NCI-H460 (cell line): ENCODE data around the gene PRR14L. TPM values are rescaled to one million over a fixed set of nuclear protein-coding genes. Genes with fewer than 3 reads are reported as not detected.

Experiments
- DNase-seq: peaks from one replicate; pipeline ENCODE4 v3.0.0-alpha.2; 2016; ENCODE audit warnings: low read depth; ENCODE audit errors: extremely low read depth
- small RNA-seq, 2 experiments: library from RNA; depleted of rRNA; stranded (forward); fragments of <200 nt; gene quantifications; one replicate each; pipeline ENCODE3, GENCODE V24; 2014
- total RNA-seq: library from RNA; depleted of rRNA; stranded (reverse); fragments of >200 nt; shearing (Covaris generic); gene quantifications from 2 replicates; pipeline ENCODE4 v1.2.3, GENCODE V29; 2014; rRNA removed

Gene PRR14L
- total RNA-seq, 1 experiment from 2014 or later, result 16.3 TPM

- DNase-seq, result no peak
Observed at GRCh38 chr22:31647066-31647465, 102.9 kb downstream of the PRR14L start.

DNA sequence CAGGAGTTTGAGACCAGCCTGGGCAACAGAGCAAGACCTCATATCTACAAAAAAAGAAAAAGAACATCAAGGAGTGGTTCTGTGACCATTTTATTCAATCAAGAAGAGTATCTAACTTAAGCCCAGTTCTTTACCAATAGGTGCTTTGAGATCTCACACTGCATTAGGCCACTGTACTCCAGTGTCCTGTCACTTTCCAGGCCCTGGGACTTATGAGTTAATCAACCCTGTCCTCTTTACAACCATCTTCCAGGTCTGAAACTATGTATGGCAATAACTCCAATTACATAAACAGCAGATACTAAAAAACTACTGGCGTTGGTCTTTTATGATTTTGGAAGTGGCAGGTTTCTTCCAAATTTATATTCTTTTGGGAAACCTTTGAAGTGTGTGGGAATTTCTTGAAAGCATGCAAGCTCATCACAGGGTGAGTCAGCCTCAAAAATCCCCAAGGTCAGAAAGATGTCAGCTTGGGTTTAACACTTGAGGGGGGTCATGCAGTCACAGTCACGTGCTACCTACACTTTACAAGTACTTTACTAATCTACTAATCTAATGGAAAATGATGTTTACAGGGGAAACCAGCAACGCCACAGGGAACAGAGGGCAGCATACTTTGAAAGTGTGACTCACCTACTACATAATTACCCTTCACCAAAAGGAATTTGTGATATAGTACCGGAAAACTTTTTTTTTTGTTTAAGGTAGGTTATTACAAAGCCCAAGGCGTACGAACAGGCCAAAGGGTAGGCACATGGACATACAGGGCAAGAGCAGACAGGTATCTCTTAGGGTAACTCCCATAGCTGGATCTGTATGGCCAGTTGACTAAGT is 103.5 kb downstream of the PRR14L start:
- DNase-seq, result no peak

DNA sequence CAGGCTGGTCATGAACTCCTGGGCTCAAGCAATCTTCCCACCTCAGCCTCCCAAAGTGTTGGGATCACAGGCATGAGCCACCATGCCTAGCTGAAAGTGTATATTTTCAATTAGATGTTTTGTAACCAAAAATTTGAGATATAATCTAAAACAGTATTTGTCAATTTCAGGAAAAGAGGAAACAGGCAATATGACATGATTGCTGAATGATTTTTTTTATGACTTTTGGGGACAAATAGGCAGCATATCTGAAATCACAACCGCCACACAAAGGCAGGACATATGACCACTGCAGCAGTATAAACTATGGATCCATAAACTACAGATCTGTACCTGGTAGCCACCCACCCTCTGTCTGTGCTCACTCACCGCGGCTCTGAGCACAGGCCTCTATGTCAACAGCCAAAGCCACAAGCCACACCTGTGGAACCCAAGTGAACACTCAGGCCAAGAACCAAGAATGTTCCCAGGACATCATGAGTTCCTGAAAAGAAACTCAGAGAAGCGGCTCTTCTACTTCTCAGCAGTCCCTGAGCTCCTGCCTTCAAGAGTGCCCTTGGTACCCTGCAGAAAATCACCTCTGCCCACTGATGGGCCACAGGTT is 110.4 kb downstream of the PRR14L start:
- no peak for DNase-seq

DNA sequence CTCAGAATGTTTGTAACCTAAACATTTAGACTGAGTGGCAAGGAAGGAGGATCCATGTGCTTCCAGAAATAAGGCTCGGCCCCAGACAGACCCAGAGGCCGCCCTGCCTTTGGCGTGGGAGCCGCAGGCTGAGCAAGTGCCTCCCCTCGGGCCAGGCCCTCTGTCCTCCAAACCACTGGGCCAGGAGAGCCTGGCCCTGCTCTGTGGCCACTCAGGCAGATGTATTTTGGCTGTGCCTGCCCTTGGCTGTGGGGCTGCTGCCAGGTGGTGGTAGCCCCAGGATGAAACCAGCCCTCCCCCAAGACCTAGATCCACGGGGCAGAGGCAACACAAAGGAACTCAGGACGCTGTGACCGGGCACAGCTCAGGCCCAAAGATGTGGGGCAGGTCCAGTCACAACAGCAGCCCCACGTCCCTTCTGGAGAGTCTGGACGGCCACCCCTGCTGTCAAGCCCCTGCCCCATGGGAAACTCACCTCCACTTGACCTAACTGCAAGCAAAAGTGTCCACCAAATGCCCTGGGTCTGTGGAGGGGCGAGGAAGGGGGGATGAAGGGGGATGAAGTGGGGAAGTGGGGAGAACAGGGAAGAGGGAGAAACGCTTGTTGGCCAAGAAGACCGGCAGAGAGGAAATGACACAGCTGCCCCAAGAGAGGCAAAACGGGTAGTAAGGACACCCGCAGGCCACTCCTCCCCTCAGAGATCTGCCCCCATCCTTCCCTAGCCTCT is 111.9 kb downstream of the PRR14L start:
- DNase-seq, result no peak

DNA sequence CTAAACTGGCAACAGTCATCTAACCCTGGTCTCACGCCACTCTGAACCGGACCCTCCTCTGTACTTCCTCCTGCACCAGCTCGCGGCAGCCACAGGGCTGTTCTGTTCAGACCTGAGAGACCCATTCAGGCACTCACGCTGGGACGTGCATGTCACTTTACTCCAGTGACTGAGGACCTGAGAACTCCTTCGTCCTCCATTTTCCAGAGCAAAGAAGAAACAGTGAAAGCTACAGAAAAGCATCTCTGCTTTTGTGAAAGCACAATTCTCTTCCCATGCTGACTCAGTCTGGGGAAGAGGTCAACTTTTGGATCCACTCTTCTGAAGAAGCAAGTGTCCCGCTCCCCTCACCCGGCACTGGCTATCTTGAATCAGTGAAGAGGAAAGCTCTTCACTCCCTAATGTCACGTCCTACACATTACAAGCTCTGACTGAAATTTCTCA is 112.5 kb downstream of the PRR14L start:
- DNase-seq, result no peak

GRCh38 chr22:31635638-31636306 is 114.2 kb downstream of the PRR14L start:
- no peak for DNase-seq

DNA sequence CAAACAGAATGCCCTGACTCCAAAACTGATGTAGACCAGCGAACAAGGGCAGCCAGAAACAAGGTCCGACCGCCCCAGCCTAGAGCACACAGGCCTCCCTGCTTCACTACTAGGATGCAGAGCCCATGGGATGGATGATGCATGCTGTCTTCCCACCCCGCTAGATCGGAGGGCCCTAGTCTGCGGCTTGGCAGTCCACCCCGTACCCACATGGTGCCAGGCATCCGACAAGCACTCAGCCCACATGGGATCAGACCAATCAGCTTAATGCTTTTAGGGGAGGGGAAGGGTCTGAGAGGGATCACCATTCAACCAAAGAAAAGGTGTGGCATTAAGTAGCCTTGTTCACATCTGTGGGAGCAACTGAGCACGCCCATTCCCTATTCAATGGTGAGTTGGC is 118.5 kb downstream of the PRR14L start:
- DNase-seq, result no peak

Small RNA genes within 50 kb of the gene (small RNA-seq; reads per million reads assigned to genes)
- 0 to 0.06 reads per million in 2 experiments for gene RN7SL20P

Other genes starting within 250 kb of the PRR14L start
- gene PISD, start 87.9 kb downstream of the PRR14L start, total RNA-seq, result 100 and 101 TPM in 2 replicates
- gene DEPDC5, start 3.9 kb upstream of the PRR14L start, total RNA-seq, result 7.0 and 8.8 TPM in 2 replicates
- 81.9 and 92.9 TPM in 2 replicates for gene YWHAH, start 194.4 kb upstream of the PRR14L start, total RNA-seq